ENCODE measurements around the gene TTC7B.

The TTC7B gene

DNA sequence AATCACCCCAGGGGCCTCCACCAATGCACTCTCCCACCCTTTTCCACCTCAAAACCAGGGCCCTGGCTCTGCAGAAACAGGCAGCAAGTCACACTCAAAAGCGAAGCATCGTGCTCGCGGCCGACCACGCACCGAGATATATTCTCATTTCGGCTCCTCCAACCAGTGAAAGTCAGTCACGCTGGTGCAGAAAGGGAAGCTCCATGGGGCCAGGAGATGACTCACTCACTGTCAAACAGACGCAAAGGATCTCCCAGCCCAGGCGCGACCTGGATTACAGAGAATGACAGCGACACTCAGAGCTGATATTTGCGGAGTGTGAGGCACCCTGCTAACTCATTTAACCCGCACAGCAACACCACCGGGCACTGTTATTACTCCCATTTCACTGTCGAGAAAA, 245.8 kb downstream of the TTC7B start:
- no peak for DNase-seq

DNA sequence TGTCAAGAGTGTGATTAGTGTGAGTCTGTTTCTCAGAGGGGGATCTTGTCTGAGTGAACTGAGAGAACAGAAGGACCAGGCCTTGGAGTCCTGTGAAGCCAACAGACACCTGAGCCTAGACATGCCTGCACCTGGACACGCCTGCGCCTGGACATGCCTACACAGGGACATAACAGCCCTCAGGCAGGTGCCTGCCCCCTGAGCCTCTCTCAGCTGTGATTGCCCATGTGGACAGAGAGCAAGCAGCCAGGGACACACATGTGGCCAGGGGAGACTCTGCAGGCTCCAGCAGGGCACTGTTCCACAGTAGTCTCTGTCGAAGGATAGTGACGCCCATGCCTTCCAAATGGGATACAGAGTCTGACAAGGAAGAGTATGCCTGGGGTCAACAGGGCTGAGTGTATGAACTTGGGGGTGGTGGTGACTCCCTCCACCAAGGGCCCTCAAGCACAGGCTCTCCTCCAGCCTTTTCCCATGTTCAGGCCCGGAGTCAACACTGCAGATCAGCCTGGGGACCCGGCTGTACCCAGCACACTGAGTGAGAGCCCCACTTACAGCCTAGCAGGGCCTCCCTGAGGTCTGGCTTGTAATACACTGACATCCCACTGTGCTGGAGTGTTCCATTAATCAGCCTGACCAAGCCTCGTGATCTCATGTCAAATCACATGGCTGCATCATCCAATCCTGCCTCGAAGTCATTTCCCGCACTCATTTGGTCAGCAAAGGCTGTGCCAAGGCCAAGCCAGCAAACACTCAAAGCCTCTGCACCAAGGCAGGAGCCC, 246.4 kb downstream of the TTC7B start:
- no peak for DNase-seq

DNA sequence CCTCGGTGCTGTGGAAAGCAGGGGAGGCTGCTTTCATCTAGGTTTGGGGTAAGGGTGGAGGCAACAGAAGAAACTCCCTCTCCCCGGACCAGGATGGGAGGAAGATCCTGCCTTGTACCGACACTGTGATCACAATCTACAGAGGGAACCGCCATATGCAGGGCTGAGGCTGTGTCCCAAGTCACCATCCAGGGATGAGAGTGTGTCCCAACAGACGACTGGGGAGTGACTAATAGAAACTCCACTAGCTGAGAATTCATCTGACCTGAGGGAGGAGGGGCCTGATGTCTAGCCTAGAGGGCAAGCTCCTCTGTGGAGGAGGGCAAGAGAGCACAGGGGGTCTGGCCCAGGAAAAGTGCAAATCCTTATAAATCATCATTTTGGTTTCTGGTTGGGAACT, 247.0 kb downstream of the TTC7B start:
- no peak for DNase-seq

GRCh38 chr14:90568405-90568804, 247.8 kb downstream of the TTC7B start:
- DNase-seq = no peak

DNA sequence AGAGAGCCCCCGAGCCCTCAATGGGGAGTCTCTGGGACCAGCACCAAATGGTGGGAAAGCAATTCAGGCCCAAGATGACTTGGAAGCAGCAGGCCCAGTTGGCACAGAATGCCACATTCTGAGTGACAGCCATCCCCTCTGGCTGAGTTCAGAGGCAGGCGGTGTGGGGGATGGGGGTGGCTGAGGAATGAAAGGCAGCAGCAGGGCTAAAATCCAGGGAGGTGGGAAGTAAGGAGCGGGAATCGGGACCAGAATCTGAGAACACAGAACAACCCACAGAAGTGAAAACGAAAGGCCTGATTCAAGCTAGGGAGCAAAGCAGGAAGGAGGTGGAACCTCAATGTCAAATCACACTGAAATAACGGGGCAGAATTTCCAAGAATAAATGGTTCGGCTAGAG, 248.2 kb downstream of the TTC7B start:
- no peak for DNase-seq

DNA sequence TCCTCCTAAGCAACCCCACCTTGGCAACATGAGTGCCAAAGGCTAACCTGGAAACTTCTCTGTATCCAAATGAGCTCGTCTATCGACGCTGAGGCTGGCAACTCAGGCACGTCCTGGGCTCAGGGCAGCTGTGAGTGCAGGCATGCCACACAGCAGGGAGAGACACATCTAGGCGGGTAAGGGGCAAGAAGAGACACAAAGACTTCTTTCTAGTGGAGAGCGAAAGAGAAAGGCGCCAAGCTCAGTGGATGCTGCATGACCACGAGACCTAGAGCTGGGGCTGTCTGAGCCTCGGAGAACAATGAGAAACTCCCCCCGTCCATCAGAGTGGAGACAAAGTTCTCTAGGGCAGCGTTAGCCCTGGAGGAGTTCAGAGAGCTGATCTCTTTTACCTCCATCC, 249.0 kb downstream of the TTC7B start:
- DNase-seq = no peak

DNA sequence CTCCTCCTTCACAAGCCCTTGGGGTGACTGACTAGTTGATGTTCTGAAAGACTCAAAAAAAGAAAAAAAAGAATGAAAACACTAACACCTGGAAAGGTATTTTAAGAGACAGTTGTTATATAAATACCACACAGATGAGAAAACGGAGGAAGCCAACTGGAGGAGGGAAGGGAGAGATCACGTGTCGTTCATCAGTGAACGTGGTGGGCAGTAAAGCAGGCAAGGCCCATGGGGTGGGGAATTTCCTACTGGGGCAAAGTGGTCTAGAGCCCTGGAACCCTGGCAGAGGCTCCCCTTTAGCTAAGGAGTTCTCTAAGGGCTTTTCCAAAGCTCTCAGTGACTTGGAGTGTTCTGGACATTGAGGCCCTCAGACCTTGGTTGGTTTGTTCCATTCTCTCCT, 249.7 kb downstream of the TTC7B start:
- no peak for DNase-seq

DNA sequence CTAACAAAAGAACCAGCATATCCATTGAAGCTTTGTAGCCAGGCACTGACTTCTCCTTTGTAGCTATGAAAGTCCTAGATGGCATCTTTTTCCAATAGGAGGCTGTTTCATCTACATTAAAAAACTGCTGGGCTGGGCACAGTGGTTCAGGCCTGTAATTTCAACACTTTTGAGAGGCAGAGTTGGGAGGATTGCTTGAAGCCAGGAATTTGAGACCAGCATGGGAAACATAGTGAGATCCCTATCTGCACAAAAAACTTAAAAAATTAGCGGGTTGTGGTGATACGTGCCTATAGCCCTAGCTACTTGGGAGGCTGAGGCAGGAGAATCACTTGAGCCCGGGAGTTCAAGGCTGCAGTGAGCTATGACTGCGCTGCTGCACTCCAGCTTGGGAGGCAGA, 251.7 kb downstream of the TTC7B start:
- no peak for DNase-seq

GRCh38 chr14:90562652-90563051, 253.6 kb downstream of the TTC7B start:
- DNase-seq = no peak

GRCh38 chr14:90561920-90562319, 254.3 kb downstream of the TTC7B start:
- no peak for DNase-seq

GRCh38 chr14:90560991-90561390, 255.2 kb downstream of the TTC7B start:
- no peak for DNase-seq

DNA sequence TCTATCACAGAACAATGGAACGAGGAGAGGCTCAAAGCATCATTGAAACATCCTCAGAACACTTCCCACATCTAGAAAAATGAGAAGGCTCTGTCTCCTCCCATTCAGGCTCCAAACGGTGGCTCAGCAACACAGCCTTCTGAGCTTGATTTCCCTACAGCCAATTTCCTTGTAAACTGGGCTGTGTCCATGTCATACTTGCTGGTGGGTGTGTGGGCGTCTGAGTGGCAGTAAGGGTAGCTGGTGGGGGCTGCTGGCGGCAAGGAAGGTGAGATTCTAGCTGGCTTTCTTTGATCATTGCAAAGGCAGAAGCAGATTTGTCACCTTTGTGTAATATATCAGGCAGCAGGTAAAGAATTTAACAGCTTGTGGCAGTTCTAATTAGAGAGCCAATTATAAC, 255.7 kb downstream of the TTC7B start:
- DNase-seq = no peak

DNA sequence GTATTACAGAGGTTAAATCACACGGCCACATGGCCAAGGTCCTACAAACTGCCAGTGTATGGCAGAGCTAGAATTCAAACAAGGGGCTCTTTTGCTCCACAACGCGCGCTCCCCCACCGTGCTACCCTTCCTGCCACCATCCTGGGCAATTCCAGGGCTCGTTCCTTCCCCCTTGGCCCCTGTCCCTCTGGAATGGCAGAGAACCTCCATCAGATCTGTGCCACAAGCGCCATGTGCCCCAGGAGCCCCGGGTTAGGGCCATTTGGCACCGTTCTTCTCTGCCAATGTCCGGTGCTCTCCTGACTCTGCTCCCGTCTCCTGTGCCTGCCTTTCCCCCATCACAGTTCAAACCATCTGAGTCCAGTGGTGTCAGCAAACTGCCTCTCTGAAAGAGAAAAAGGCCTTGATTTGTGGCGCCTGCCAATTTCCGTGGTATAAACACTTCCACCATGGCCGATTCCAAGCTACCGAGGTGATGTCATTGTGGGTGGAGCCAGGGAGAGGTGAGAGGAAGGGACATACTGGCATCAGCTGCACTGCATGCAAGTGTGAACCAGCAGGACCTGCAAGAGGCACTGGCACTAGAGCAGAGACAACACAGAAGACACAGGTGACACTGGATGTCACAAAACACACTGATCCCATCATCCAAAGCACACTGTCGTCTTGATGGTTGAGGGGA, 256.3 kb downstream of the TTC7B start:
- DNase-seq = no peak

DNA sequence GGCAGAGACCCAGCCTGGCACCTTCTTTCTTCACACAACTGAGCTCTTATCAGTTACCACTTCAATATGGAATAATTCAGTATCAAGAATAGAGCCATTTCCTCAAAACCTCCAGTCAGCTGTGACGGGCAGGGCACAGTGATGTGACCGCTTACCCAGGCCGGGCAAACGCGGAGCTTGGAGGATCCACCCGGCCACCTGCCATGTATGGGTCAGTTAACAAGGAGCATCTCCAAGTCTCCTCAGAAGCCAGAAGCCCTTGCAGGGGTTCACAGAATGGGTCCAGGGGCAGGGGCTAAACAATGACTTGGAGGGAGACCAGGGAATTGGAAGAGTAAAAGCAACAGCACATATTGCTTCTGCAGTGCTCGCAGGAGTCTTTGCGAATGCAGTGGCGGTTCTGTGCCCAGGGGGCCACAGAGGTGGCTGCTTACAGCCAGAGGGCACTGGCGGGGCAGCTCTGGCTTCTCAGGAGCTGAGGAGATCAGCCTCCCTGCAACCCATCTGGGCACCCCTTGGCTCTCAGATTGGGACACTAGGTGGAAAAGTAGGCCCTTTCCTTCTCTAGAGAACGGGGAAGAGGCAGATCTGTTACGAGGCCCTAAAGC, 257.1 kb downstream of the TTC7B start:
- DNase-seq = no peak

DNA sequence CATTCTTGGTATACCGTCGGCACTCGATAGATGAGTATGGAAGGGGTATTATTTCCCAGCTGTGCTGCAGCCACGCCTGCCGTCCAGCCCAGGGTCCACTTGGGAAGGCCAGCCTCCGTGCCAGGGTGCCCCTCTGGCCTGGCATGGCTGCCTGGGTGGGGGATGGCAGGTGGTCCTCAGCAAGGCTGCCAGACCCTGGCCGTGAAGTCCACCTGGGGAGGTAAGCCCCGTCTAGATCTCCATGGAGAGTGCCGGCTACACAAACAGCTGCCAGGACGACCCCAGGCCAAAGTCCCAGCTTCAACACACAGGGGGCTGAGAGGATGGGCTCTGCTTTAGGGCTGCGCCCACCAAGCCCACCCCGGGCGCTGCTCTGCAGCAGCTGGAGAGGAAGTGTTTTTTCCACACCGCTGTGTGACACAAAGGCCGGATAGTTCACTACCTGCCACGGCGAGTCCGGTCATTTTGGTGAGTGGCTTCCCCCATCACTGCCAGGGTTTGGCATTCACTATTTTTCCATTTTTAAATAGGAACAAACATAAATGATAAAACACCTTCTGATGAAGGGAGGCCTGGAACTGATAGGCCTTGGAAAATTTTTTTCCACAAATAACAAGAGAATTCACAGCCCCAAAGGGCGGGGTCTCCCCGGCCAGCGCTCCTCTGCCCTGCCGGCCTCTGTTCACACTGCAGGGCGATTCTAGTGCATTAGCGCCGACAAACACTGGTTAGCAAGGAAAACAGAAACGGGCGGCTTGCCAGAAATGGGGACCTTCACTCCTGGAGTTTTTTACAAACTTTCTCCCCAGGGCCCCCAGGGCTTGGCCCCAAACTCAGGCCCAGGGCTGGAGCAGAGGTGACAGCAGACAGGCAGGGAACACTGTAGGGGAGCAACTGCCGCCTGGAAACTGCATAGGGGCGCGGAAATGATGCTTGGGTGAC, 257.9 kb downstream of the TTC7B start:
- no peak for DNase-seq

- DNase-seq = no peak
Measured at GRCh38 chr14:90557516-90557915, 258.7 kb downstream of the TTC7B start.

DNA sequence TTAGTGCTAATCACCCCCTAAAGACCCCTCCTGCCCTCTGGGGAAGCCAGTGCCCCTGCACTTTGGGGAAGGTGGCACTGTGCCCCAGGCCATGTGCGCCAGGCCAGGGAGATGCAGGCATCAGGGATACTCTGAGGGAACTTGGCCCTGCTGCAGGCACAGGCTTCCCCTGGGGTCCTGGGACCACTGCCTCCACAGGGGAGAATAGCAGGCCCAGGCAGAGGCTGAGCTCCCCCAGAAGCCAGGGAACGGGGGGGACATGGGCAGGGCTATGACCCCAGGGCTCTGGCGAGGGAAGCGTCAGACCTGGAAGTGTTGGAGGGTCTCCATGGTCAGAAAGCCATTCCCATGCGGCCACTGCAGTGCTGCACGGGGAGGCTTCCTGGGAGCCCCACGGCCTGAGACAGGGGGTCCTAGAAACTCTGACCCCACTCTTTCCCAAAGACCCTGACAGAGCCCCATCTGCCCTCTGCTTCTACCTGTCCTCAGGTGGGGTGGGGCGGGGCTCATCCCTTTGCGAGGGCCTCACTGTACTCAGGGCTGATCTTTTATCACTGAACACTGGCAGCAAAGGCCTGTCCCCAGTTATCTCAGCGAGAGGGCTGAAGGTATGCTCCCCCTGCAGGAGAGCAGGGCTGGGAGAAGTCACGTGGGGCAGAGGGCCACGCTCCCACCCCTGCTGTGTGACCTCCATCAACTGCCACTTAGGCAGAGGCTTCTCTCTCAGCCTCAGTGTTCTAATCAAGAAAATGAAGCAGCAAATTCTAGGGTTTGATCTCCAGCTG, 259.4 kb downstream of the TTC7B start:
- DNase-seq = no peak

GRCh38 chr14:90556012-90556477, 260.2 kb downstream of the TTC7B start:
- DNase-seq = no peak

DNA sequence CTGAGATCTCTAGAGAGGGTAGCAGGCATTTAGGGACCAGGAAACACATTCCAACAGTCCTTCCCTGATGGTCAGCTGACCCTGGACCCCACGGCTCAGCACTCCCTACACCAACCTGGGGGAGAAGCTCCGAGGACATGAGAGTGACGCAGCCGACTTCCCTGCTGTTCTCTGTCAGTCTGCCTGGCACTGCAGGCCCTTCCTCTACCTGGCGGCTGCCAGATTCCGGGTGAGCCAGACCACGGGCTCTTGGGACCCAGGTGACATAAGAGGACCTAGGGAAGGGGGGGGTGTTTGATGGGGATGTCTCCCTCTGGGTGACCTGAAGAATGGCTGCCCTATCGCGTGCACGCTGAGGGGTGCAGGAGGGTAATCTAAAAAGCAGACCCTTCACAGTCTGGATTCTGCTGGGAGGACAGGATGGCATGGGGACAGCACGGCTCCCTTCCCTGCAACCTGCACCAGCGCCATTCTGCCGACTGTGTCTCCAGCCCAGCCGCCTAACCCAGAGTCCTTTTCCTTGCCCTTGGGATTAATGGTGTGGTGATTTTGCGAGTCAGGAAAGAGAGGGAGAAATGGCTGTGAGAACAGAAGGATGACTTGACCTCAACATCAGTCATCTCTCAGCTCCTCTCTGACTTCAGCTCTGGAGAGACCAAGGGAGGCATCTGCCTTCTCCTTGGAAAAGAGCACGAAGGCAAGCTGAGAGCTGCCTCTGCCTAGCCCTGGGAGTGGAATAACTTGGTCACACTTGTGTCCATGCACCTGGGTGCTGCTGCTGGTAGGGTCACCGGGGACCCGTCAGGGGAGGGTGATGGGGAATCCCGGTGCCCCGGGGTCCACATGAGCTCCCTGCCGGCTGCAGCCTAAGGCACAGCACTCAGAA, 260.9 kb downstream of the TTC7B start:
- no peak for DNase-seq

GRCh38 chr14:90554341-90554740, 261.9 kb downstream of the TTC7B start:
- no peak for DNase-seq

GRCh38 chr14:90553921-90554336, 262.3 kb downstream of the TTC7B start:
- DNase-seq = no peak

All from hematopoietic multipotent progenitor cell treated with erythropoietin and hydrocortisone succinate and interleukin-3 and kit ligand, for 8 days (in vitro differentiated cells).